ENCODE data around the gene XG.
"Not testable (repeated sequence)": the region's sequence is repeated elsewhere in the genome, so short reads cannot be mapped to it uniquely, and the experiment has no call there.

The XG gene

DNA sequence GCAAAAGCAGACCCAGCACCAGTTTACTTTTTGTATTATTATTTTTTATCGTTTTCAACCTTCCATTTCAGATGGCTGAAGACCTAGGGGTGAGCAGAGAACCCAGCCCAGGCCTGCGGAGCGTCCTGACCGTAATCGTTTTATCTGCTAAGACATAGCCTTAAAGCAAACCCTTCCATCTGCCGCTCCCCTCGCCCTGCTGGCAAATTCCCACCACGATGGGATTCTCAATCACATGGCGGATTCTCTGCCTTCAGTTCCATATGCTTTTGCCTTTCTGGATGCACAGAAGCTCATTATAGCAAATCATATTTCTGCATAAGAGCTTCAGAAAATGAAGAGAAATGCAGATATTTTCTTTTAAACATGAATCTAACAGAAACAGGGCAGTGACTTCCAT, 18.6 kb upstream of the XG start:
- no peak for DNase-seq (ENCODE audit: low read depth)

DNA sequence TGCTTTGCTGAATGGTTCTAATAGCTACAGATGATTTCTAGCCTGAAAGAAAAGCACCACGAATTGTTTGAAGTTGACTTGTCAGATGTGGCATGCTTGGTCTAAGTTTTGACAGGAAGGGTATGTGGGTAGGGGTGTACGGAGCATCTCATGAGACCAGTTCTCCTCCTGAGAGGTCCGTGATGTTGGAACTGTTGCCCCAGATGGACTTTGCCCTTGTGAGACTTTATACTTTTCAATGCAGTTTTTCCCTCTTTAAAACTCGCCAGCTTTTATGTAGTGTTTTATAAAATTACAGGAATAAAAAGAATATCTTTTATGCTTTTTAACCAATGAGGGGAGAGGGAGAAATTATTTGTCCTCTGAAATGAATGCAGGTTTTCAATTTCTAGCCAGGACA, 16.6 kb upstream of the XG start:
- no peak for DNase-seq (ENCODE audit: low read depth)

DNA sequence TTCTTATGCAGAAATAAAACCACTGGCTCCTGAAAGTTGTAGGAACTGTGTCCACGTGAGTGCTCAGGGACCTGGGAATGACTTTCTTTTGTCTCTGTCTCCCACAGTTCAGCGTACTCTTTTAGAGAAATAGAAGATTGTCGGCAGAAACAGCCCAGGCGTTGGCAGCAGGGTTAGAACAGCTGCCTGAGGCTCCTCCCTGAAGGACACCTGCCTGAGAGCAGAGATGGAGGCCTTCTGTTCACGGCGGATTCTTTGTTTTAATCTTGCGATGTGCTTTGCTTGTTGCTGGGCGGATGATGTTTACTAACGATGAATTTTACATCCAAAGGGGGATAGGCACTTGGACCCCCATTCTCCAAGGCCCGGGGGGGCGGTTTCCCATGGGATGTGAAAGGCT, 11.2 kb upstream of the XG start:
- DNase-seq (ENCODE audit: low read depth) = no peak

DNA sequence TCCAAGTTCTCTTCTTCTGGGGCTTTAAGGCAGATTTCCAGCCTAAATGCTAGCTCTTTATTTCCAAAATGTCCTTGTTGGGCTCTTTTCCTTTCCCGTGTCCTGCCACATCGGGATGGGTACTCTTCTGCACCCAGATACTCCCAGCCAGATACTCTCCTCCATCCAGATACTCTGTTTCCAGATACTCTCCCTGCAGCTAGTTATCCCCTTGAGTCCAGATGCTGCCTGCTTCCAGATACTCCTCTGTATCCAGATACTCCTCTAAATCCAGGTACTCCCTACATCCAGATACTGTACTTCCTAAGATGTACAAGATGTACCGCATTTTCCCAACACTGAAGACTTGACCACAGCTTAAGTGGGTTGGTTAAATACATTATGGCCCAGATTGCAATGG, 10.5 kb upstream of the XG start:
- DNase-seq (ENCODE audit: low read depth) = no peak

DNA sequence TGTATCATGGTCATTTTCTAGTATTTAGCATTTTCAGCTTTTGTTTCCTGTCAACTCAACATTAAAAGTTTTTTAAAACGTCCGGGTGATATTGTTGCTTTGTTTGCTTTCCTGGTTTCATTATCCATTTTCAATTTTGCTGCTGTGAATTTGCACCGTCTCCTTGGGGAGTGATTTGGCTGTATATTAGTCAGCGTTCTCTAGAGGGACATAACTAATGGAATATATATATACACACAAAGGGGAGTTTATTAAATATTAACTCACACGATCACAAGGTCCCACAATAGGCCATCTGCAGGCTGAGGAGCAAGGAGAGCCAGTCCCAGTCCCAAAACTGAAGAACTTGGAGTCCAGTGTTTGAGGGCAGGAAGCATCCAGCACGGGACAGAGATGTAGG, 5.6 kb upstream of the XG start:
- not testable (repeated sequence) for DNase-seq (ENCODE audit: low read depth)

DNA sequence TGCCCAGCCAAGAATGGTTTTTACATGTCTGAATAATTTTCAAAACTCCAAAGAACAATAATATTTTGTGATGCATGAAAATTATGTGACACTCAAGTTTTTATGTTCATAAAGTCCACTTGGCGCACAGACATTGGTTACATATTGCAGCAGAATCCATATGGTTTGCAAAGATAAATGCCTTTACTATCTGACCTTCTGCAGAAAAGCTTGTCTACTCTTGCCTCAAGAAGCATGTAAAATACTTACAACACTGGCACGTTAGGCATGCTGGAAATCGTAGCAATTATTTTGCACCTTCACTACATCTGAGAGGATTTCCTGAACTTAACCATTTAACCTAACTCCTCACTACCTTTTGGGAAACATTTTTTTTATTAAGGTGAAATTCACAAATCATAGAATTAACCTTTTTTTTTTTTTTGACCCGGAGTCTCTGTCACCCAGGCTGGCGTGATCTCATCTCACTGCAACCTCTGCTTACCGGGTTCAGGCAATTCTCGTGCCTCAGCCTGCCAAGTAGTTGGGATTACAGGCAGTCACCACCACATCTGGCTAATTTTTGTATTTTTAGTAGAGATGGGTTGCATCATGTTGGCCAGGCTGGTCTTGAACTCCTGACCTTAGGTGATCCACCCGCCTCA, 3.5 kb upstream of the XG start:
- no peak for DNase-seq (ENCODE audit: low read depth)

DNA sequence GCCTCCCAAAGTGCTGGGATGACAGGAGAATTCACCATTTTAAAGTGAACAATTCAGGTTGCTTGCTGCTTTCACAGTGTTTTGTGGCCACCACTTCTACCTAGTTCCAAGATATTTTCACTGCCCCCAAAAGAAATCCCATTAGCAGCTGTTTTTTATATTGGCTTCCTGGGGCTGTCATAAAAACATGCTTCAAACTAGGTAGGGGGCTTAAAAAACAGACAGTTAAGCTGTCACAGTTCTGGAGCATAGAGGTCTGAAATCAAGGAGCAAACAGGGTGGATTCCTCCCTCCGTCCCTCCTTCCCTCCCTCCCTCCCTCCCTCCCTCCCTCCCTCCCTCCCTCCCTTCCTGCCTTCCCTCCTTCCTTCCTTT, 3.0 kb upstream of the XG start:
- DNase-seq (ENCODE audit: low read depth) = no peak

DNA sequence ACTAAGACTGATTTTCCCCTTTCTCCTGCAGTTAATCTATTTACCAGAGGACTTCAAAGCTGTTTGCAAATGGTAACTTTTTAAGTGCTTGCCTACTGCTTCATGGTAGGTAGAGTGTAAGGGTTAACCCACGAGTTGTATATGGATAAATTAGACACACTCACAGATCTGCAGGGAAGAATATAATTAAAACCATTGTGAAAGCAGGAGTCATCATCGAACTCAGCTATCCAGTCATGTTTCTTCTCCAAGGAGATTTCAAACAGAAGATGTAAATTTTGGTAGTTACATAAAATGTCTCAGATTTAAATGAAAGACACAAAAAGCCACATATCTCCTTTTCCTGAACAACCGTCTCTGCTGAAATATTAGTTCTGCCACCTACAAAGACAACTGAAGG, 549 bp upstream of the XG start:
- no peak for DNase-seq (ENCODE audit: low read depth)

DNA sequence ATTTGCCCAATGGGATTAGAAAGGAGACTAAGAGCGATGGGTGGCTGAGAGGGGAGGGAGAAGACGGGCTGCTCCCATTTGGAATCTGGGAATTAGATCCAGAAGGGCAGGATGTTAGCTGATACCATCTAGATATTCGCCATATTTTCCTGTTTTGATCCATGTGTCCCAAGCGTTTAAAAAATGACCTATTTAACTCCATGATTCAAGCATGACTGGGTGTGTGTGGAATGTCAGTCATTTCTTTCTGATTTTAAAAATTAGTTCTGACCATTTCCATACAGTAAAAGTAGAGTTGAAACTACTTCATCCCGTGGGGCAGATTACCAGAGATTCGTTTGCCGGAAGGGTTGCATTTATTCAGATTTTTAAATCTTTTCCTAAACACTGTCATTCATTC, 601 bp downstream of the XG start:
- DNase-seq (ENCODE audit: low read depth) = not testable (repeated sequence)

DNA sequence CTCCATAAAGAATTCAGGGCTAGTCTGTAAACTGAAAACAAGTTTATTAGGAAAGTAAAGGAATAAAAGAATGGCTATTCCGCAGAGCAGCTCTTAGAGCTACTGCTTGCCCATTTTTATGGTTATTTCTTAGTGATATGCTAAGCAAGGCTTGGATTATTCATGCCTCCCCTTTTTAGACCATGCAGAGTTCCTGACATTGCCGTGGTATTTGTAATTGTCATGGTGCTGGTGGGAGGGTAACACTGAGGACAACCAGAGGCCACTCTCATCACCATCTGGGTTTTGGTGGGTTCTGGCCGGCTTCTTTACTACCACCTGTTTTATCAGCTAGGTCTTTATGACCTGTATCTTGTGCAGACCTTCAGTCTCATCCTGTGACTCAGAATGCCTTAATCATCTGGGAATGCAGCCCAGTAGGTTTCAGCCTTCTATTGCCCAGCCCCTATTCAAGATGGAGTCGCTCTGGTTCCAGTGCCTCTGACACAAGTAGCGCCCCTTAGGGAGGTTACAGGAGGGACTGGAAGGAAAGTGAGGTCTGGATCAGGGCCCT, 3.4 kb downstream of the XG start:
- not testable (repeated sequence) for DNase-seq (ENCODE audit: low read depth)

DNA sequence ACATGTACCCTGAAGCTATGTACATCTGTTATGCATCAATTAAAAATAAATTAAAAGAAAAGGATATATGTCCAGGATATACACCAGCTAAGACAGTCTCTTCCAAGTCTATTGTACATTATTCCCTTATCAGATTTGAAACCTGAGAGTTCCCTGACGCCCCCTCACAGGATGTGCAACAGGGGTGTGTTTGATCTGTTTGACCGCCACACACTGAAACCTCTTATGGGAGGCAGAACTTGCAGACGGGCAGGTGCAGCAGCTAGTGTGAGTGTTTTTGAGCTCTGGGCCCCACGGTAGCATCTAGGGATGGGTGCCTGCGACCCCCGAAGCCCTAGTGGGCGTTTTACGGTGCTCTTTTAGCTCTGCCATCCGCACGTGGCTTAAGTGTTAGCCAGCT, 4.7 kb downstream of the XG start:
- no peak for DNase-seq (ENCODE audit: low read depth)

DNA sequence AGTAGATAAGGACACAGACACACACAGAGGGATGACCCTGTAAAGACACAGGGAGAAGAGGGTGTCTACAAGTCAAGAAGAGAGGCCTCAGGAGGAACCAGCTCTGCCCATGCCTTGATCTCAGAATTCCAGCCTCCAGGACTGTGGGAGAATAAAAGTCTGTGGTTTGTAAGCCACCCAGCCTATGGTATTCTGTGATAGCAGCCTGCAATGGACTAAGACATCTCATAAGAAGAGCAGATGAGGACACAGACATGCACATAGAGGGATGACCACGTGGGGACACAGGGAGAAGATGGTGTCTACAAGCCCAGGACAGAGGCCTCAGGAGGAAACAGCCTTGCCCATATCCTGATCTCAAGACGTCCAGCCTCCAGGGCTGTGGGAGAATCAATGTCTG, 9.4 kb downstream of the XG start:
- no peak for DNase-seq (ENCODE audit: low read depth)

DNA sequence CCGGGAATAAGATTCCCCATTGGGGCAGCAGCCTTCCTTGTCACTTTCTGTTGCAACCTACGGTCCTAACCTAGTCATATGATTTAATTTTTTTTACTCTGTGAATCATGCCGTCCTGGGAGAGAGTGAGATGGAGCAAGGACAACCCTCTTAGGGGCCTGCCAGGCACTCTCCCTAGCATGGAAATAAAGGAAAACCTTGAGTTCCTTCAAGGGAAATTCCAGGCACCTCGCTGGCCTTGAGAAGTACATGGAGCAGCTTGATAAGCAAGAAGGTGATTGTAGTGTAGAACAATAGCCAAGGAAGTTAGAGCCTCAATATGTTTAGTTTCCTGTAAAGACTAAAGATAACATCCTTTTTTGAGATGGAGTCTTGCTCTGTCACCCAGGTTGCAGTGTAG, 10.8 kb downstream of the XG start:
- DNase-seq (ENCODE audit: low read depth) = not testable (repeated sequence)

DNA sequence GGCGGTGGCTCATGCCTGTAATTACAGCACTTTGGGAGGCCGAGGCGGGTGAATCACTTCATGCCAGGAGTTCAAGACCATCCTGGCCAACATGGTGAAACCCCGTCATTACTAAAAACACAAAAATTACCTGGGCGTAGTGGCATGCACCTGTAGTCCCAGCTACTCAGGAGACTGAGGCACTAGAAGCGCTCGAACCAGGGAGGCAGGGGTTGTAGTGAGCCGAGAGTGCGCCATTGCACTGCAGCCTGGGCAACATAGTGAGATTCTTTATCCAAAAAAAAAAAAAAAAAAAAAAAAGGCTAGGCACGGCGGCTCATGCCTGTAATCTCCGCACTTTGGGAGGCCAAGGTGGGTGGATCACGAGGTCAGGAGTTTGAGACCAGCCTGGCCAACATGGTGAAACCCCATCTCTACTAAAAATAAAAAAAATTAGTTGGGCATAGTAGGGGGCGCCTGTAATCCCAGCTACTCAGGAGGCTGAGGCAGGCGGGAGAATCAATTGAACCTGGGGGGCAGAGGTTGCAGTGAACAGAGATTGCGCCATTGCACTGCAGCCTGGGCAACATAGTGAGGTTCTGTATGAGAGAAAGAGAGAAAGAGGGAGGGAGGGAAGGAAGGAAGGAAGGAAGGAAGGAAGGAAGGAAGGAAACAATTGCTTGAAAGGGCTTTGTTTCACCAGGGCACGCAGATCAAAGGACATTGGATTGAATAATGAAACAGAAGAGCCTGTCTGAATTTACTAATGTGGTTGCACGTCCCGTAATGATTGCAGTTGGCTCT, 13.1 kb downstream of the XG start:
- not testable (repeated sequence) for DNase-seq (ENCODE audit: low read depth)

DNA sequence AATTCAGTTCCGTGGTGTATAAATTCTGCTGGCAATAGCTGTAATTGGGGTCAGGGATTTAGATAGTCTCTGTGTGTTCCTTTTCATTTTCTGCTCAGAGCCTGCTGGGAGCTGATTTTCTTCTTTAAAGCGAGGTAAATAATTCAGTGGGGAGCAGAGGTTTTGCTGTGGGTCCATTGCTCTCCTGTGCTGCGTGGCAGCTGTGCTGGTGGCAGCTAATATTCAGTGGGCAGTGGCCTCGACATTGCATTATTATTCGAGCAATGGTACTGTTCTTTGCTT, 13.7 kb downstream of the XG start:
- no peak for DNase-seq (ENCODE audit: low read depth)

DNA sequence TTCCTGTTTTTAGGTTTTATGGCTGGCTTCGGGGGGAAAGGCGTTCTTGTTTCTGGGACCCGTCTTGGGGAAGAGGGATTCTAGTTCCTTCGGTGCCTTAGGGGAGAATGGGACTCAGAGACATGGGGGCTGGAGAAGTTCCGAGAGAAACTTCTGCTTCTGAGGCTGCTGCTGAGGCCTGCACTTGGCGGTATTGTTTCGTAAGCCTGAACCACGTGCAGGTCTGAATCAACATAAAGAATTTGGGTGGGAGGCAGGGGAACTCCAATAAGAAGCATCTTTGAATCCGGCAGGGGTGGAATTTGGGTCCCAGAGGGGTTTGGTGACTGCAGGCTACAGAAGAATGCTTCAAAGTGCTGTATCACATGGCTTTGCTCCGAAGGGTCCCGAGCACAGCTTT, 15.1 kb downstream of the XG start:
- no peak for DNase-seq (ENCODE audit: low read depth)

DNA sequence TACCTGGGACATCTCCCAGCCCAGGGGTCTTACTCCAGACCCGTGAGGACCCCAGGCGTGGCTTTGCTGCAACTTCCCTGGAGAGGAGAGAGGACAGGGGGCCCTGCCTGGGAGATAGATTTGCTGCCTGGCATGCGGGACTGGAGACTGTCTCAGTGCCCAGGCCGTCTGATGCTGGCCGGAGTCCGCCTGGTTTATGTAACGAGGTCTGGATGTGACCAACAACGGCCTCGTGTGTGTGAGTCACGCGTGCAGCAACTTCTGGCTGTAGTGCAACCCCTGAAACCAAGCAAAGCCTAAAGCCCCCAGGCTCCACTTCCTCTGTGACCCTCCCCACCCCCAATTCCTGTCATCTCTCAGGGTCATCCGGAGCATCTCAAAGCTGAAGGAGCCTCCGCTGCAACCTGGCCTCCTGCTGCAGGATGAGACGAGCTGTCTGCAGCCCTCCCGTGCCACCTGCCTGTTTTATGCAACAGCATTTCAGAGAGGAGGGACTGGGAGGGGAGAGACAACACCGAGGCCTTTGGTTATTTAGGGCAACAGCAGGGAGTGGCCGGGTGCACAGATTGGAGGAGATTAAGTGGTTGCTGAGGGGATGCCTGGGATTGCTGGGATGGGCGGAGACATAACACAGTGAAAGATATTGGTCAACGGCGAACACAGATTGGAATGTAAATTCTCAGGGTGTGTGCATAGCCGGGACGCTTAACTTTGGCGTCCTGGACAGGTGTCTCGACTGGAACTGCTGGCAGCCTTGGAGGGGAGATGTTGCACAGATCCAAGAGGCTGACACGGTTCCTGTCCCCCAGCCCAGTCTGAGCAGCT, 16.0 kb downstream of the XG start:
- DNase-seq (ENCODE audit: low read depth) = no peak

DNA sequence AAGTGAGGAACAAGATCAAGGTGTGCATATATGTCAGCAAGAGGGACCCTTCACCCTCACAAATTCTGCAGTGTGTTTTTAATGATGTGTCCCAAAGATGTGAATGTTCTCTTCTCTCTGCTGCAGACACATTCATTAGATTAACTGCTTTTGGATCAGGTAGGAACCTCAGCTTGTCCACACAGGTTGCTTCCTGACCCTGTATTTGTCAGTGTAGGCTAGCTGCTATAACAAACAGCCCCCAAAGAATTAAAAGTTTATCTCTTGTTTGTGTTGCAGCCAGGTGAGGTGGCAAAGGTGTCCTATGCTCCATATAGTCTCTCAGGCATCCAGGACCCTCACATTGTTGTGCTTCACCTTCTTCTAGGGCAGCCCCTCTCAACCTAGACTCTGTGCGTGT, 17.8 kb downstream of the XG start:
- DNase-seq (ENCODE audit: low read depth) = no peak

DNA sequence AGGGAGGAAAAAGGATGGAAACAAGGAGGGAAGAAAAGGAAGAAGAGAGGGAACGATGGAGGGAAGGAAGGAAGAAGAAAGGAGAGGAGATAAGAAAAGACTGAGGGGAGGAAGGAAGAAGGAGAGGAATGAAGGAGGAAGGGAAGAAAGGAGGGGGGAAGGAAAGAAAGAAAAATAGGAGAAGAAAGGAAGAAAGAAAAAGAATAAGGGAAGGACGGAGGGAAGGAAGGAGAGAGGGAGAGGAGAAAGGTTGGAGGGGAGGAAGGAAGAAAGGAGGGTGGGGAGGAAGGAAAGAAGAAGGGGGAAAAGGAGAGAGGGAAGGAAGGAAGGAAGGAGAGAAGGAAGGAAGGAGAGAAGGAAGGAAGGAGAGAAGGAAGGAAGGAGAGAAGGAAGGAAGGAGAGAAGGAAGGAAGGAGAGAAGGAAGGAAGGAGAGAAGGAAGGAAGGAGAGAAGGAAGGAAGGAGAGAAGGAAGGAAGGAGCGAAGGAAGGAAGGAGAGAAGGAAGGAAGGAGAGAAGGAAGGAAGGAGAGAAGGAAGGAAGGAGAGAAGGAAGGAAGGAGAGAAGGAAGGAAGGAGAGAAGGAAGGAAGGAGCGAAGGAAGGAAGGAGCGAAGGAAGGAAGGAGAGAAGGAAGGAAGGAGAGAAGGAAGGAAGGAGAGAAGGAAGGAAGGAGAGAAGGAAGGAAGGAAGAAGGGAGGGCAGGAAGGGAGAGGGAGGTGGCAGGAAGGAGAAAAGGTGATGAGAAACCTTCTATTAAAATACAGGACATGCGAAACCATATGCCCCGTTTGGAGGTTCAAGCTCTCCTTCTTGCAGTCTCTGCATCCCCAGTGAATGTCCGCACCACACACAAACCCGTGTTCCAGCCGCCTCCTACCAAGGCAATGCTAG, 21.6 kb downstream of the XG start:
- DNase-seq (ENCODE audit: low read depth) = not testable (repeated sequence)

DNA sequence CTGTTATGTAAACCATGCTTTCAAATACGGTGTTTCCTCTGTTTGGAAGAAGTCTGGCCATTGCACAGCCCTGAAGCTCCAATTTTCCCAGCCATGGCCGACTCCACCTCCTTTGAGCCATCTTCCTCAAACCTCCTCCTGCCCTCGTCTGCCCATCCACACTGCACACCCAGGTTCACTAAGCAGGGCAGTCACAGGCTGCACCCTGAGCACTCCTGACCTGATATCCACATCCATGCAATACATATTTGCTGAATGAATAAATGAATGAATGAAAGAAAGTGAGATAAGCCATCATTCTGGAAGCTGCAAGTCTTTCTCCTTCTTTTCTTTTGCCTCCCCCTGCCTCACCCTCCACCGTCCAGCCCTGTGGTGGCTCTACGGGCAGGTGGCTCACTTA, 22.2 kb downstream of the XG start:
- no peak for DNase-seq (ENCODE audit: low read depth)

DNA sequence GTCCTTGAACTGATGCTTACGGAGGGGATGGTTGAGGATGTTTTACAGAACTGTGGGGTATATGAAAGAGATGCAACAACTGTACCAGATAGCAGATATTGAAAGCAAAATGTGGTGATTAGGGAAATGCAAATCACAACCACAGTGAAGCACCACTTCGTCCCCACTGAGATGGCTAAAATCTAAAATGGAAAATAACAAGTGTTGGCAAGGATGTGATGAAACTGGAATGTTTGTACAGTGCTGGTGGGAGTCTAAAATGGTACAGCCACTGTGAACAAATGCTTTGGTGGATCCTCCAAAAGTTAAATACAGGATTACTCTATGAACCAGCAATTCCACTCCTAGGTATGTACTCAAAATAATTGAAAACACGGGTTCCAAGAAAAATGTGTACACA, 22.9 kb downstream of the XG start:
- DNase-seq (ENCODE audit: low read depth) = no peak
